ENCODE results near the gene SIGLEC5. TPM values are rescaled to one million over a fixed set of nuclear protein-coding genes. Genes with fewer than 3 reads are reported as not detected.
A peak's percentile ranks its signal among the peaks of the same experiment; 100 is the strongest.

Gene SIGLEC5
- polyA plus RNA-seq, 1 donor: 0.18 TPM

DNA sequence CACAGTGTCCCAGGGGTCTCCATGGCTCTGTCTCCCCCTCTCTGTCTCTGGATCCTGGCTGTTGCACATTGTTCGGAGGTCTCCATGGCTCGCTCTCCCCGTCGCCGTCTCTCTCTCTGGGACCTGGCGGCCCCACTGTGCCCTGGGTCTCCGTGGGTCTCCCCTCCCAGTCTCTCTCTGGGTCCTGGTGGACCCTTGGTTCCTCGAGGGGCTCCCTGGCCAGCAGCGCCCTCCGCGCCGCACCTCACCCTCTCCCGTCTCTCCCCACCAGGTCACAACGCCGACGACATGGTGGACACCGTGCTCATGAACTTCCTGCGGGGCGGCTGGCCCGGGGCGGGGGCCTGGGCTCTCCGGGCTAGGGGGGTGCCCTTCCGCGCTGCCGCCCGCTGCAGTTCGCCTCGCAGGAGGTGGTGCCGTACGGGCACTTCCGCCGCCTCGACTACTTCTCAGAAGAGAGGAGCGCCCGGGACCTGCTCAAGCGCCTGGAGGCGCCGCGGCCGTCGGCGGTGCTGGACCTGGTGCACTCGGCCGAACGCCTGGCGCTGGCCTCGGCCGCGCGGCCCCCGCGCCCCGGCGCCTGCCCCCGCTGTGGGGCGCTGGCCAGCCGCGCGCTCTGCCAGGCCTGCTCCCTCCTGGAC is 29.1 kb downstream of the SIGLEC5 start:
- DNase-seq: no peak
- H3K9me3 ChIP-seq (ENCODE audit: control insufficient read depth, low read depth, low read length): peaks cover 4% of the 10 kb centered on the region
- H3K4me3 ChIP-seq (ENCODE audit: low read length): no peak overlapping the region
- no peaks in the 10 kb centered on the region for H3K4me1 ChIP-seq (ENCODE audit: control insufficient read depth, insufficient read depth, low read length)
- H3K36me3 ChIP-seq (ENCODE audit: control insufficient read depth, insufficient read depth, low read length): no peaks in the 10 kb centered on the region
- H3K27me3 ChIP-seq (ENCODE audit: control insufficient read depth, insufficient read depth, low read length): peaks cover 38% of the 10 kb centered on the region
- no CpG with 5 or more reads among the region's 59 CpGs for WGBS (ENCODE audit: insufficient coverage, low lambda C conversion rate)
- no peak overlapping the region for H3K27ac ChIP-seq (ENCODE audit: low read length)

DNA sequence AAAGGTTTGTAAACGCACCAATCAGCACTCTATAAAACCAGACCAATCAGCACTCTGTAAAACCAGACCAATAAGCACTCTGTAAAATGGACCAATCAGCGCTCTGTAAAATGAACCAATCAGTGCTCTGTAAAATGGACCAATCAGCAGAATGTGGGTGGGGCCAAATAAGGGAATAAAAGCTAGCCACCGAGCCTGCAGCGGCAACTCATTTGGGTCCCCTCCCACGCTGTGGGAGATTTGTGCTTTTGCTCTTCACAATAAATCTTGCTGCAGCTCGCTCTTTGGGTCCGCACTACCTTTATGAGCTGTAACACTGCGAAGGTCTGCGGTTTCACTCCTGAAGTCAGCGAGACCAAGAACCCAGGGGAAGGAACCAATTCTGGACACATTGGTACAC is 31.1 kb downstream of the SIGLEC5 start:
- Histone ChIP-seq H3K36me3 (ENCODE audit: control insufficient read depth, insufficient read depth, low read length) (no peaks in the 10 kb centered on the region), H3K27me3 (ENCODE audit: control insufficient read depth, insufficient read depth, low read length) (peaks cover 38% of the 10 kb centered on the region), H3K4me1 (ENCODE audit: control insufficient read depth, insufficient read depth, low read length) (no peaks in the 10 kb centered on the region), H3K27ac (ENCODE audit: low read length) (no peak overlapping the region), H3K4me3 (ENCODE audit: low read length) (no peak overlapping the region), H3K9me3 (ENCODE audit: control insufficient read depth, low read depth, low read length) (peaks cover 4% of the 10 kb centered on the region)
- no peak for DNase-seq
- 90% methylated on average over 4 of the region's 10 CpGs for WGBS (ENCODE audit: insufficient coverage, low lambda C conversion rate)

DNA sequence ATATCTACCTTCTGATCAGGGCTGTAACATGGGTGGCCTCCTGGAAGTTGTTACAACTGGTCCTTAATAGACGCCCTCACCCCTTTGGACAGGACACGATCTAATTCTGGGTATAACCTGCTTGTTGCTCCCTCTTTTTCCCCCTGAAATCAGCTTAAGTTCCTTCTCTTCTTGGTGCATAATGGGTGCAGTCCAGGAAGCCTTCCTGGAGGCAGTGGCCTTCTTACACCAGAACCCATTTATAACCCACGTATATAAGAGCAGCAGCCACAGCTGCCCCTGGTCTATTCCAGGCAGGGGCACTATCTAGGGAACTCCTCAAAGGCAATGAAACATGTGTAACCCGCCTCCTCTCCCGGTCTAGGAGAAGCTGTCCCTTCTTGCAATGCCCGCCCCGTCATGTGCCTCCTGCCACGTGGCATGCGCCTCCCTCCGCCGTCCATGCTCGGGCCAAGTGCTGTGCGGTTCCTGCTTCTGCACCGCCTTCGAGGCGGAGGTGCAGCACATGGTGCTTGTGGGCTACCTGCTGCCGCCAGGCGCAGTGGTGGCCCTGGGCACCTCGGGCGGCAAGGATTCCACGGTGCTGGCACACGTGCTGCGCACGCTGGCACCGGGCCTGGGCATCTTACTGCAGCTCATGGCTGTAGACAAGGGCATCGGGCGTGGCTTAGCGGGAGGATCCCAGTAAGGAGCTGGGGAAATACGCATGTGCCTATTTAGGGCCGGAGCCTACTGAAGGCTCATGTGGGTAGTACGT is 31.9 kb downstream of the SIGLEC5 start:
- WGBS (ENCODE audit: insufficient coverage, low lambda C conversion rate): no CpG with 5 or more reads among the region's 31 CpGs
- Histone ChIP-seq H3K9me3 (ENCODE audit: control insufficient read depth, low read depth, low read length) (peaks cover 4% of the 10 kb centered on the region), H3K27ac (ENCODE audit: low read length) (no peak overlapping the region), H3K36me3 (ENCODE audit: control insufficient read depth, insufficient read depth, low read length) (no peaks in the 10 kb centered on the region), H3K4me3 (ENCODE audit: low read length) (no peak overlapping the region), H3K4me1 (ENCODE audit: control insufficient read depth, insufficient read depth, low read length) (peaks cover 2% of the 10 kb centered on the region), H3K27me3 (ENCODE audit: control insufficient read depth, insufficient read depth, low read length) (peaks cover 38% of the 10 kb centered on the region)
- no peak for DNase-seq

DNA sequence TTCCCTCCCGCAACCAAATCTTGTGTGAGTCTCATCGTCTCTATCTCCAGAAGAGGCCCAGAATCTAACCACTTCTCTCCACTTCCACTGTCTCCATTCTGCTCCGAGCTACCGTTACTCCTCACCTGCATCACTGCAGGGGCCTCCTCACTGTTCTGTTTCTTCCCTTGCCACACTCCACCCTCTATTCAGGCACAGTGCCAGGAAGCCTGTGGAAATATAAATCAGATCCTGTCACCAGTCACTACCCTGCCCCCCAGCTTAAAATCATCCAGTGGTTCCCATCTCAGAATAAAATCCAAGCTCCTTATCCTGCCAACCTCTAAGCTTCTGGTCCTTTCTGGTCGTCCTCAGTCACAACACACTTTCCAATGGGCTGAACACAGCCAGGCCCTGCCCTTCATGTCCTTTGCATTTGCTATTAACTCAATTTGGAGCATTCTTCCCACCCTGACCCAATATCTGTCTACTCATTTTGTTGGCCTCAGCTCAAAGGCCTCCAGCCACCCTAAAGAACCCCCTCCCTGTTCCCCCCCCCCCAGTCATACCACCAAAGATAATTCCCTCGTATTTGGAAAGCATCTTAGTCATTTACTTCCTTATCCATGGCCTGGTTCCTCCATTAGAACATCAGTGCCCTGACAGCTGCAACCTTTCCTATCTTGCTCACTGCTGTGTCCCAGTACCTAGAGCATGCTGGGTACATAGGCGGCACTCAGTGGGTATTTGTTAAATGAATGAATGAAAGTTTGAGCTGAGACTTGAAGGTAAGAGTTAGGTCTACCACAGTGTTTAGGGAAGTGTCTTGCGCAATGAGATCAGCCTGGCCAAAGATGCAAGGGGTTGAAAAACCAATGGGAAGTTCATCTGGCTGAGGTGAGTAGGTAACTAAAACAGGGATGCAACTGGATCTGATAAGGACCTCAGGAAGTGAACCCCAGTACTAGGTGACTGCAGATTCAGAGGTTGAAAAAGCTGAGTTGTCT is 34.7 kb downstream of the SIGLEC5 start:
- Histone ChIP-seq H3K27ac (ENCODE audit: low read length) (no peak overlapping the region), H3K9me3 (ENCODE audit: control insufficient read depth, low read depth, low read length) (peaks cover 4% of the 10 kb centered on the region), H3K27me3 (ENCODE audit: control insufficient read depth, insufficient read depth, low read length) (peaks cover 21% of the 10 kb centered on the region), H3K4me1 (ENCODE audit: control insufficient read depth, insufficient read depth, low read length) (peaks cover 7% of the 10 kb centered on the region), H3K36me3 (ENCODE audit: control insufficient read depth, insufficient read depth, low read length) (no peaks in the 10 kb centered on the region), H3K4me3 (ENCODE audit: low read length) (no peak overlapping the region)
- DNase-seq: no peak
- 100% methylated on average over 2 of the region's 8 CpGs for WGBS (ENCODE audit: insufficient coverage, low lambda C conversion rate)

DNA sequence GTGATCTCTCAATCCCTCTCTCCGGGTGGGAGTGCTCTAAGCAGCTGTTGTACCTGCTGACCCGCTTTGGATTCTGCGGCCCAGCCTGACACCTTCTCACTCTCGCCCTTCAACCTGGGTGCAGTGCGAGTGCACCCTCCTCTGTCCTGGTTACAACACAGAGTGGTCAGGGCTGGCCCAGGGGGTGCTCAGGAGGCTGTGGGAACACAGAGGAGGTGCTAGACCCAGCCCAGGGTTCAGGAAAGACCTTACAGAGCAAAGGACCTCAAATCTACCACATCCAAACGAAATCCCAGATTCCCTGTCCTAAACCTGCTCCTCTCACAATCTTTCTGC is 35.5 kb downstream of the SIGLEC5 start:
- Histone ChIP-seq H3K27ac (ENCODE audit: low read length) (peak overlapping the region; percentile 25), H3K9me3 (ENCODE audit: control insufficient read depth, low read depth, low read length) (peaks cover 4% of the 10 kb centered on the region), H3K4me3 (ENCODE audit: low read length) (peak overlapping the region; percentile 76), H3K36me3 (ENCODE audit: control insufficient read depth, insufficient read depth, low read length) (no peaks in the 10 kb centered on the region), H3K4me1 (ENCODE audit: control insufficient read depth, insufficient read depth, low read length) (peaks cover 7% of the 10 kb centered on the region), H3K27me3 (ENCODE audit: control insufficient read depth, insufficient read depth, low read length) (peaks cover 14% of the 10 kb centered on the region)
- no CpG with 5 or more reads among the region's 6 CpGs for WGBS (ENCODE audit: insufficient coverage, low lambda C conversion rate)
- DNase-seq: no peak

DNA sequence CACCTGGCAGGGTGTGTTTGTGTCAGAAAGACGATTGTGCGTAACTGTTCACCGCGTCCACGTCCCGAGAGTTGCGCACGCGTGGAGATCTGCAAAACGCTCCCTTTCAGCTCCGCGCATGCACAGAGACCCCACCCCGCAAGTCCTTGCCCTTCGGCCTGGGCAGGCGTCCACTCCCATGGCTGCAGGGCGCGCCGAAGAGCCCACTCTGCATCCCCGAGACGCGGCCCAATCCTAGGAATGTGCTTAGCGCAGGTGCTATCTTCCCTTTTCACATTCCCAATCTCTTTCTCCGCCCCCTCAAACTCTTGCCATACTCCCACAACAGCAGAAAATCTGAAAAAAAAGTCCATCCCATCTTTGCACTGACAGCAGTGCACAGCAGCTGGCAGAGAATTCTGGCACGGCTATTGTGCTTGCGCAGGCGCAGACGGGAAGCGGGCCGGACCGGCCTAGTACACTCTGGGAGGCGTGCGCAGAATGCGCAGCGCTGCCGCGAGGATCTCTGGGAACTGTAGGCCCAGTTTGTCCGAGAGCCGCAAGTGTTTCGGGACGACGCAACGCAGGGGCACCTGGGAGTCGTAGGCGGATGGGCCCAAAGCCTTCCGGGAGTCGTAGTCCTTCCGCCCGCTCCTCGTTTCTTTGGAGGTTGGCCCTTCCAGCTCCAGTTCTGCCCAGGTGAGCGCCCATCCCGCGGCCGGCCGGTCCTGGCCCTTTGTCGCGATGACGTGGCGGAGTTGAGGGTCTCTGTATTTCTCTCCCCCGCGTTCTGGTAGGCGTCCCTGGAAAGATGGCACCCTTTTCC is 36.0 kb downstream of the SIGLEC5 start:
- no peaks in the 10 kb centered on the region for H3K36me3 ChIP-seq (ENCODE audit: control insufficient read depth, insufficient read depth, low read length)
- H3K9me3 ChIP-seq (ENCODE audit: control insufficient read depth, low read depth, low read length): peaks cover 4% of the 10 kb centered on the region
- DNase-seq: peak; percentile 98 to 99
- no CpG with 5 or more reads among the region's 61 CpGs for WGBS (ENCODE audit: insufficient coverage, low lambda C conversion rate)
- peak overlapping the region; percentile 61 for H3K27ac ChIP-seq (ENCODE audit: low read length)
- H3K27me3 ChIP-seq (ENCODE audit: control insufficient read depth, insufficient read depth, low read length): peaks cover 10% of the 10 kb centered on the region
- peaks cover 7% of the 10 kb centered on the region for H3K4me1 ChIP-seq (ENCODE audit: control insufficient read depth, insufficient read depth, low read length)
- H3K4me3 ChIP-seq (ENCODE audit: low read length): peak overlapping the region; percentile 76

DNA sequence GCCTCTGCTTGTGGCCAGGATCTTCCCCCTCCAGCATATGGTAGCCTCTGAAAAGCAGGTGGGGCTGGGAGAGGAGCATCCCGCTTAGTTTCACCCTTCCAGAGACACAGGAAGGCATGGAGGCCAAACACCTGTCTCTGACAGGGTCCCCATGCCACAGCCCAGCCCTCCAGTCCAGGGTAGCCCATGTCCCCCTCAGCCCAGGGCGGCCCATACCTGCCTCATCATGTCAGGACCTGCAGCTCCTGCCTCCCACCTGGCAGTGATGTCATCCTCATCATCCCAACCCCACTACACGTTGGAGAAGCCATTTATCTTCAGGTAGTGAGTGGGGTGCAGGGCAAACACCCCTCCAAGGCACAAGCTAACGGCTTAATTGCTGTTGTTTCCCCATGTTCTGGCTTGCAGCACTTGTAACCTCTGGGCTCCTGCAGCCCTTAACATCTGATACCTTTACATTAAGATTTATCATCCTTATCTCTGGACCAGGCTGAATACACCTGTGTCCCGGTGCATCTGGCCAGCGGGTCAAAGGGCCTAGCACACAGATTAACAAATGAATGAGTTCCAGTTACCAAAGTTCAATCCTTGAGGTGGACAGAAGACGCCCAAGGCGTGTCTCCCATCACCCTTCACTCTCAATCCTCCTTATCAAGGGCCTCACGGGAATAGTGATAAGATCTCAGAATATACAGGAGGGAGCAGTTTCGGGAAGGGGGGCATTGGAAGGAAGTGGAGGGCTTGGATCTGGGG is 36.9 kb downstream of the SIGLEC5 start:
- no CpG with 5 or more reads among the region's 10 CpGs for WGBS (ENCODE audit: insufficient coverage, low lambda C conversion rate)
- Histone ChIP-seq H3K9me3 (ENCODE audit: control insufficient read depth, low read depth, low read length) (peaks cover under 1% of the 10 kb centered on the region), H3K27me3 (ENCODE audit: control insufficient read depth, insufficient read depth, low read length) (peaks cover 2% of the 10 kb centered on the region), H3K4me1 (ENCODE audit: control insufficient read depth, insufficient read depth, low read length) (peaks cover 7% of the 10 kb centered on the region), H3K36me3 (ENCODE audit: control insufficient read depth, insufficient read depth, low read length) (no peaks in the 10 kb centered on the region), H3K4me3 (ENCODE audit: low read length) (peak overlapping the region; percentile 76), H3K27ac (ENCODE audit: low read length) (peak overlapping the region; percentile 61)
- DNase-seq: peak; percentile 3 to 19

DNA sequence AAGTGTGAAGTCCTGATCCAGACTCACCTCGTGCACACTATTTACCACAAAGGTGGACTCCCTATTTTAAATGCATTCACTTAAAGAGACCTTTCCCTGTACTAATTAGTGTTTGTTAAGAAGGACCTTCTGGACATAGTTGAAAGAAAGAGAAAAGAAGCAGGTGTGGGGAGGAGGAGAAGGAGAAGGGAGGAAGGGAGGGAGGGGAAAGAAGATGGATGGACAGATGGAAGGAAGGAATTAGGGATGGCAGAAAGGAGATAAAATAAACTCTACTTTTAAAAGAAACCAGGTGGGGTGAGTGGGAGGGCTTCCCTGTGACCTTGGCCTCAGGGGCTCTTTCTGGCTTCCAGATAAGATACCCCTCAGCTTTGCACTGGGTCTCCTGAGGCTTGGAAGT is 37.7 kb downstream of the SIGLEC5 start:
- DNase-seq: no peak
- Histone ChIP-seq H3K9me3 (ENCODE audit: control insufficient read depth, low read depth, low read length) (peaks cover 1% of the 10 kb centered on the region), H3K27ac (ENCODE audit: low read length) (no peak overlapping the region), H3K4me3 (ENCODE audit: low read length) (no peak overlapping the region), H3K4me1 (ENCODE audit: control insufficient read depth, insufficient read depth, low read length) (peaks cover 7% of the 10 kb centered on the region), H3K36me3 (ENCODE audit: control insufficient read depth, insufficient read depth, low read length) (peaks cover 4% of the 10 kb centered on the region), H3K27me3 (ENCODE audit: control insufficient read depth, insufficient read depth, low read length) (no peaks in the 10 kb centered on the region)
- WGBS (ENCODE audit: insufficient coverage, low lambda C conversion rate): 71% methylated on average over 1 of the region's 1 CpG

DNA sequence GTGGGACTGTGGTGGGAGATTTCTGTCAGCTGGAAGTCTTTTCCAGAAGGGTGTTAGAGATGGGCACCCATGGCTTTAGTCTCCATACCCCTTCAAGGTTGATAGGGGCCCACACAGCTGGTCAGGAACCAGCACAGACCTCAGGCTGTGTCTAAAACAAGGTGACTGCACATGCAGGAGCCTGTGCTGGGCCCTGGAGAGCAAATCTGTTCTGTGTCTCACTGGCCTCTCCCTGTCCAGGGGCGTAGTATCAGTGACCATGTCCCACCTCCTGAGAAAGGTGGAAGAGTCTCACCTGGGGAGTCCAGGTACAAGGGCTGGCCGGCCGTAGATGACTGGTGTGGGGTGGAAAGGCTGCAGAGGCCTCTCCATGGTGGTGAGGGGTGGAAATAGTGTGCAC is 39.8 kb downstream of the SIGLEC5 start:
- Histone ChIP-seq H3K27me3 (ENCODE audit: control insufficient read depth, insufficient read depth, low read length) (no peaks in the 10 kb centered on the region), H3K4me1 (ENCODE audit: control insufficient read depth, insufficient read depth, low read length) (peaks cover 7% of the 10 kb centered on the region), H3K36me3 (ENCODE audit: control insufficient read depth, insufficient read depth, low read length) (peaks cover 20% of the 10 kb centered on the region), H3K9me3 (ENCODE audit: control insufficient read depth, low read depth, low read length) (peaks cover 3% of the 10 kb centered on the region), H3K4me3 (ENCODE audit: low read length) (no peak overlapping the region), H3K27ac (ENCODE audit: low read length) (no peak overlapping the region)
- WGBS (ENCODE audit: insufficient coverage, low lambda C conversion rate): no CpG with 5 or more reads among the region's 3 CpGs
- DNase-seq: no peak

All from large intestine (tissue), 3 donors.